Upper lobe of left lung (tissue), 6 donors: ENCODE measurements around the gene MYBBP1A. TPM values are rescaled to one million over a fixed set of nuclear protein-coding genes. Genes with fewer than 3 reads are reported as not detected.
"Not testable (repeated sequence)": the region's sequence is repeated elsewhere in the genome, so short reads cannot be mapped to it uniquely, and the experiment has no call there.

ENCODE experiments used
- ATAC-seq, 2 donors: fragments of 200-7000 bp; cut with Tn5 transposase; one replicate each; pipeline ENCODE4 v1.9.1; 2022; ENCODE audit warnings: mild to moderate bottlenecking in 2 of 2, moderate library complexity in 2 of 2; ENCODE audit not compliant: low FRiP score in 2 of 2
- DNase-seq, 2 donors: peaks; one replicate each; pipeline ENCODE4 v3.0.0-alpha.2; 2019 to 2020
- H3K27ac ChIP-seq, 4 donors: fragments of 200-600 bp; sonication (generic); one replicate each; pipeline ENCODE4 v1.5.1; 2016 to 2019
- H3K27me3 ChIP-seq, 4 donors: fragments of 200-600 bp; sonication (generic); one replicate each; pipeline ENCODE4 v1.5.1; 2017 to 2019
- H3K36me3 ChIP-seq, 4 donors: fragments of 200-600 bp; sonication (generic); one replicate each; pipeline ENCODE4 v1.5.1; 2016 to 2019
- H3K4me1 ChIP-seq, 4 donors: fragments of 200-600 bp; sonication (generic); one replicate each; pipeline ENCODE4 v1.5.1; 2018 to 2019
- H3K4me3 ChIP-seq, 4 donors: fragments of 200-600 bp; sonication (generic); one replicate each; pipeline ENCODE4 v1.5.1; 2017 to 2019; ENCODE audit warnings: mild to moderate bottlenecking in 2 of 4, moderate library complexity in 1 of 4
- H3K9me3 ChIP-seq, 4 donors: fragments of 200-600 bp; sonication (generic); one replicate each; pipeline ENCODE4 v1.5.1; 2018 to 2019
- EP300 ChIP-seq, 4 donors: sonication (generic); formaldehyde crosslinking; IDR thresholded peaks; one replicate each; pipeline ENCODE4 v1.5.1; 2017; ENCODE audit warnings: antibody characterized with exemption in 4 of 4, control low read depth in 2 of 4
- POLR2A ChIP-seq, 4 donors: fragments of 450-650 bp; IDR thresholded peaks; one replicate each; pipeline ENCODE4 v1.5.1; 2016 to 2017; ENCODE audit warnings: antibody characterized with exemption in 4 of 4, mild to moderate bottlenecking in 2 of 4
- POLR2AphosphoS5 ChIP-seq, 2 donors: sonication (generic); formaldehyde crosslinking; IDR thresholded peaks; one replicate each; pipeline ENCODE4 v1.5.1; 2017; ENCODE audit warnings: antibody characterized with exemption in 2 of 2
- WGBS, 2 donors: methylation state at CpG; one replicate each; pipeline ENCODE4 v1.1.5; 2017 to 2018; 5-methylcytosine and 5-hydroxymethylcytosine counted together
- total RNA-seq, 6 donors: library from RNA; depleted of rRNA in 4 of 6; stranded (reverse); fragments of >200 nt in 4 of 6; gene quantifications; one replicate each; pipeline versions ENCODE4 v1.1.0 to v1.2.1, GENCODE V29; 2016 to 2021
- TF ChIP-seq, protein P1 (sequence below), 6 experiments: fragments of 450-650 bp in 4 of 6; fragments of 200-600 bp in 2 of 6; sonication (generic) in 2 of 6; IDR thresholded peaks; one replicate each; pipeline ENCODE4 v1.5.1; 2016 to 2019; ENCODE audit warnings: antibody characterized with exemption in 6 of 6
- donor health status: DM: no; HTN: no; CAD: no; lungs with moderate emphysema.
- donor health status: DM: no; HTN: yes; CAD: no; lungs with severe emphysema.

MYBBP1A gene
- total RNA-seq, 6 donors from 2014 or later: 45.2 to 151 (median 57.3) TPM

DNA sequence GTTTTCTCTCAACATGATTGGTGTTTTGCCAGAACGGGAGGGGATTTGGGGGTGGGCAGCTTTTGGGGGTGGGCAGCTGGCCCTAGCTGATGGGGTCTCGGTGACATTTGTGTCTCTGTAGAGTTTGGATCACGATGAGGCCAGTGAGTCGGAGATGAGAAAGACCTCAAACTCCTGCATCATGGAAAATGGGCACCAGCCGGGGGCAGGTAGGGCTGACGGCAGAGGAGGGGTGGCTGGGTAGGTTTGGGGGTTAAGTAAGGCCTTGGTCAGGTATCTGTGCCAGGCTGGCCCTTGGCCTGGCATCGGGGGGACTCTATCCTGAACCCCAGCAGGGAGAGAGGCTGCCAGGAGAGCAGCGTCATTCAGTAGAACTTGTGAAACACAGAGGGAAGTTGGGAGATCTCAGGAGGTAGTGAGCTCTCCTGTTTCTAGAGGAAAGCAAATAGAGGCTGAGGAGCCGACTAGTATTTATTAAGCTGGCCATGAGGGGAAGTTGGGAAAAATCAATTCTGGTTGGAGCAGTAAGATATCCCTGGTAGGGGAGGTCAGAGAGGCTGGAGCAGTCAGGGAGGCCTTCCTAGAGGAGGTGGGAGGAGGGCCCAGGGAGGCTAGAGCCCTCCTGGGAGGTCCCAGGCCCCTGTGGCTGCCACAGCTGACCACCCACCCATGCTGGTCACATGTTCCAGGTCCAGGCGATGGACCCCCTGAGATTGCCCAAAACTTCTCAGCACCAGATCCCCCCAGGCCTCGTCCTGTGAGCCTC is 37.2 kb upstream of the MYBBP1A start:
- Histone ChIP-seq H3K4me1 (peaks cover 6 to 13% (median 8%) of the 10 kb centered on the region in 4 donors), H3K36me3 (no peaks in the 10 kb centered on the region), H3K4me3 (no peak overlapping the region), H3K9me3 (no peaks in the 10 kb centered on the region), H3K27me3 (no peaks in the 10 kb centered on the region), H3K27ac (peak overlapping the region in 3 of 4 donors; percentile 16 to 39 (median 28))
- DNase-seq: no peak
- TF ChIP-seq POLR2AphosphoS5 (IDR thresholded peaks at IDR 0.05) (no peak), EP300 (IDR thresholded peaks at IDR 0.05) (no peak), POLR2A (IDR thresholded peaks at IDR 0.05) (no peak)
- TF ChIP-seq, protein P1, sequence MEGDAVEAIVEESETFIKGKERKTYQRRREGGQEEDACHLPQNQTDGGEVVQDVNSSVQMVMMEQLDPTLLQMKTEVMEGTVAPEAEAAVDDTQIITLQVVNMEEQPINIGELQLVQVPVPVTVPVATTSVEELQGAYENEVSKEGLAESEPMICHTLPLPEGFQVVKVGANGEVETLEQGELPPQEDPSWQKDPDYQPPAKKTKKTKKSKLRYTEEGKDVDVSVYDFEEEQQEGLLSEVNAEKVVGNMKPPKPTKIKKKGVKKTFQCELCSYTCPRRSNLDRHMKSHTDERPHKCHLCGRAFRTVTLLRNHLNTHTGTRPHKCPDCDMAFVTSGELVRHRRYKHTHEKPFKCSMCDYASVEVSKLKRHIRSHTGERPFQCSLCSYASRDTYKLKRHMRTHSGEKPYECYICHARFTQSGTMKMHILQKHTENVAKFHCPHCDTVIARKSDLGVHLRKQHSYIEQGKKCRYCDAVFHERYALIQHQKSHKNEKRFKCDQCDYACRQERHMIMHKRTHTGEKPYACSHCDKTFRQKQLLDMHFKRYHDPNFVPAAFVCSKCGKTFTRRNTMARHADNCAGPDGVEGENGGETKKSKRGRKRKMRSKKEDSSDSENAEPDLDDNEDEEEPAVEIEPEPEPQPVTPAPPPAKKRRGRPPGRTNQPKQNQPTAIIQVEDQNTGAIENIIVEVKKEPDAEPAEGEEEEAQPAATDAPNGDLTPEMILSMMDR (IDR thresholded peaks at IDR 0.05): no peak
- ATAC-seq: no peak
- WGBS, 2 donors: 78 to 83% methylated on average over 10 to 11 of the region's 11 CpGs

DNA sequence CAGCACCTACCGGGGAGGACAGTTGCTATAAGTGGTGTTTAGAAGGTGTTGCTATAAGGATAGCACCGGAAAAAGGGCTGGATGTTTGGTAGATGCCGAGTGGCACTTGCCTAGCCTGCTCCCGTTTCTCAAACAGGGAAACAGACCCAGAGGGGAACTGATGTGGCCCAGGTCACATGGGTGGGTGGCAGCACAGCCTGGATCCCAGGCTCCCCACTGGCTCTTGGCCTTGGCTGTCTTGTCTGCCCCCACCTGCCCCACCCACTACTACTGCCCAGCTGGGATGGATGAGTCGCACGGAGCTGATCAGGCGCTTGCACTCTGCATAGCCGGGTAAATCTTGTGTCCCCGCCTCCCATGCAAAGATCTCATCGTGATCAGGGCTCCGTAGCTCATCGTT is 36.3 kb upstream of the MYBBP1A start:
- Histone ChIP-seq H3K4me1 (peaks cover 6 to 13% (median 8%) of the 10 kb centered on the region in 4 donors), H3K27ac (peak overlapping the region in 3 of 4 donors; percentile 10 to 39 (median 16)), H3K9me3 (no peaks in the 10 kb centered on the region), H3K27me3 (no peaks in the 10 kb centered on the region), H3K36me3 (no peaks in the 10 kb centered on the region), H3K4me3 (no peak overlapping the region)
- 61 to 69% methylated on average over 9 to 12 of the region's 12 CpGs for WGBS, 2 donors
- DNase-seq: no peak
- no peak for TF ChIP-seq EP300 (IDR thresholded peaks at IDR 0.05)
- no peak for TF ChIP-seq POLR2A (IDR thresholded peaks at IDR 0.05)
- peak in 1 of 2 donors; percentile 17 for TF ChIP-seq POLR2AphosphoS5 (IDR thresholded peaks at IDR 0.05)
- TF ChIP-seq, protein P1 (IDR thresholded peaks at IDR 0.05): no peak
- ATAC-seq: peak in 1 of 2 donors; percentile 25

DNA sequence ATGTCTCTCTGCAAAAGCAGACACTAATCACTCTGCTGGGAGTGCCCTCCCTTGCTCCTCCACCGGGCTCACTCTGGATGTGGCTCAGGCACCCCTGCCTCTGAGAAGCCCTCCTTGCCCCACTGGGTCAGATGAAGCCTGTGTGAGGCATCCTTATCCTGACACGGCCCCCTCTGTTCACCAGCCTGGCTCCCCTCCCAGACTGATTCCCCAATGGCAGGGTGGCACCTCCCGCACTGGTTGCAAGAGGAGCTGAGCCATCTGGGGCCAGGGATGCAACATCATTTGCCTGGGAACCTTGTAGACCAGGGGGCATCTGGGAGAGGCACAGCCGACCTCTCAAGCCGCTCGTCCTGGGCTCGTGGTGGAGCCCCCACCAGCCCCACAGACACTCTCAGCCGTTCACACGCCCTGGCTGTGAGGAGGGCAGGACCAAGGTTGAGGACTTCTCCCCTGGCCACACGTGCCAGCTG is 35.8 kb upstream of the MYBBP1A start:
- DNase-seq: no peak
- Histone ChIP-seq H3K9me3 (no peaks in the 10 kb centered on the region), H3K36me3 (no peaks in the 10 kb centered on the region), H3K4me1 (peaks cover 6 to 13% (median 8%) of the 10 kb centered on the region in 4 donors), H3K4me3 (no peak overlapping the region), H3K27me3 (no peaks in the 10 kb centered on the region), H3K27ac (peak overlapping the region in 3 of 4 donors; percentile 10 to 39 (median 16))
- no peak for ATAC-seq
- no peak for TF ChIP-seq POLR2A (IDR thresholded peaks at IDR 0.05)
- no peak for TF ChIP-seq POLR2AphosphoS5 (IDR thresholded peaks at IDR 0.05)
- TF ChIP-seq EP300 (IDR thresholded peaks at IDR 0.05): no peak
- TF ChIP-seq, protein P1 (IDR thresholded peaks at IDR 0.05): no peak
- 59 to 78% methylated on average over 8 to 10 of the region's 10 CpGs for WGBS, 2 donors

DNA sequence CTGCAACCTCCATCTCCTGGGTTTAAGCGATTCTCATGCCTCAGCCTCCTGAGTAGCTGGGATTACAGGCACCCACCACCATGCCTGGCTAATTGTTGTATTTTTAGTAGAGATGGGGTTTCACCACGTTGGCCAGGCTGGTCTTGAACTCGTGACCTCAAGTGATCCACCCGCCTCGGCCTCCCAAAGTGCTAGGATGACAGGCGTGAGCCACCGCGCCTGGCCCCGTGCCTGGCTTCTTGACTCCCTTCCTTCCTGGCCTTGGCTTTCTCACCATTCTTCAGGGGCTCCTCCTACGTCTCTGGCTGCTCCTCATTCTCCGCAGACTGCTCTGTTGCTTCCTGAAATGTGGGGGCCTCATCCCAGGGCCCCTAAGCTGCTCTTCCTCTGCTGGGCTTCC is 34.9 kb upstream of the MYBBP1A start:
- H3K4me3 ChIP-seq, ATAC-seq, H3K4me1 ChIP-seq, H3K9me3 ChIP-seq, DNase-seq, H3K36me3 ChIP-seq, H3K27me3 ChIP-seq, H3K27ac ChIP-seq: not testable (repeated sequence)
- WGBS, 2 donors: 59 to 67% methylated on average over 11 of the region's 11 CpGs

DNA sequence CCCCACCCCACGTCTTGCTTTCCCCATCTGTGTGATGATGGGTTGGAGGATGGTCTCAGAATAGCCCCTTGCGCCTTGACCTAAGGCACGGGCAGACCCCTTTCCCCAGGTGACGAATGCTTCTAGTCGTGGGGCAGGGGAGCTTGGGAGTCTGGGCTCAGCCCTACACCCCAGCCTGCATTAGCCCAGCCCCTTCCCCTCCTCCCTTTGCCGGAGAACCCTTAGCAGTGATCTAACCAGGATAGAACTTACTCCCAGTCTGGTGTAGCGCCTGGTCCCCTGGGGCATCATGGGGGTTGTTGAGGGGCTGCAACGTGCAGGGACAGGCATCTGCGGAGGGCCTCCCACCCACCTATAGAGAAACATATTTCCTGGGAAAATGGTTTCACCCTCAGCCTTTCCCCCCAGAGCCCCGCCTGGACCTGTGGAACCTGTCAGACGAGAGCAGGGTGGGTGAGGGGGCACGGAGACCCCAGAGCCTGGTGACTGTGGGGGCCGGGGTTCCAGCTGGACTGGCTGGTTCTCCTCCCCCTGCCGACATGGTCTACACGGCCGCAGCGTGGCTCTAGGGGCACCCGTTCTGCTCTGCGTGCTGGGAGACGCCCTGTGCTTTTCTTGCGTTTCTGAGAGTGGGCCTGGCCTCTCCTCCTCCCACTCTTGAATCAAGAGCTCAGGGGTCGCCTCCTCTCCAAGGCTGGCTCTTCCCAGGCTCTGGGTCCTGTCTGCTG is 33.9 kb upstream of the MYBBP1A start:
- H3K4me3 ChIP-seq: no peak overlapping the region
- peaks cover 0 to 12% (median 3%) of the 10 kb centered on the region in 4 donors for H3K27me3 ChIP-seq
- H3K9me3 ChIP-seq: no peaks in the 10 kb centered on the region
- DNase-seq (no peak), ATAC-seq (no peak)
- 86 to 89% methylated on average over 9 to 20 of the region's 22 CpGs for WGBS, 2 donors
- peaks cover 10 to 12% (median 10%) of the 10 kb centered on the region in 4 donors for H3K4me1 ChIP-seq
- no peaks in the 10 kb centered on the region for H3K36me3 ChIP-seq
- H3K27ac ChIP-seq: no peak overlapping the region
- TF ChIP-seq POLR2AphosphoS5 (IDR thresholded peaks at IDR 0.05) (no peak), POLR2A (IDR thresholded peaks at IDR 0.05) (no peak), EP300 (IDR thresholded peaks at IDR 0.05) (no peak)
- TF ChIP-seq, protein P1 (IDR thresholded peaks at IDR 0.05): no peak
